ENCODE data around the gene POU6F2.

GRCh38 chr7:39051707-39052106 lies 74.0 kb downstream of the POU6F2 start:
- TF ChIP-seq EZH2 (optimal IDR thresholded peaks at IDR 0.05; ENCODE audit: low read depth, low read length) (no peak), EZH2phosphoT487 (IDR thresholded peaks at IDR 0.05; ENCODE audit: low read length) (no peak)
- TF ChIP-seq, protein P1, sequence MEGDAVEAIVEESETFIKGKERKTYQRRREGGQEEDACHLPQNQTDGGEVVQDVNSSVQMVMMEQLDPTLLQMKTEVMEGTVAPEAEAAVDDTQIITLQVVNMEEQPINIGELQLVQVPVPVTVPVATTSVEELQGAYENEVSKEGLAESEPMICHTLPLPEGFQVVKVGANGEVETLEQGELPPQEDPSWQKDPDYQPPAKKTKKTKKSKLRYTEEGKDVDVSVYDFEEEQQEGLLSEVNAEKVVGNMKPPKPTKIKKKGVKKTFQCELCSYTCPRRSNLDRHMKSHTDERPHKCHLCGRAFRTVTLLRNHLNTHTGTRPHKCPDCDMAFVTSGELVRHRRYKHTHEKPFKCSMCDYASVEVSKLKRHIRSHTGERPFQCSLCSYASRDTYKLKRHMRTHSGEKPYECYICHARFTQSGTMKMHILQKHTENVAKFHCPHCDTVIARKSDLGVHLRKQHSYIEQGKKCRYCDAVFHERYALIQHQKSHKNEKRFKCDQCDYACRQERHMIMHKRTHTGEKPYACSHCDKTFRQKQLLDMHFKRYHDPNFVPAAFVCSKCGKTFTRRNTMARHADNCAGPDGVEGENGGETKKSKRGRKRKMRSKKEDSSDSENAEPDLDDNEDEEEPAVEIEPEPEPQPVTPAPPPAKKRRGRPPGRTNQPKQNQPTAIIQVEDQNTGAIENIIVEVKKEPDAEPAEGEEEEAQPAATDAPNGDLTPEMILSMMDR (IDR thresholded peaks at IDR 0.05; ENCODE audit: low read length), result no peak
